Transverse colon (tissue), 3 donors: ENCODE results near the gene GNS.

ENCODE experiments used
- POLR2A ChIP-seq: fragments of 450-650 bp; IDR thresholded peaks from one replicate; pipeline ENCODE4 v1.6.1; 2016; ENCODE audit warnings: antibody characterized with exemption, mild to moderate bottlenecking, moderate library complexity
- TF ChIP-seq, protein P1 (sequence below), 5 experiments: fragments of 200-600 bp in 3 of 5; fragments of 450-650 bp in 2 of 5; sonication (generic) in 3 of 5; IDR thresholded peaks; 1 replicate in 2 of 5; 2 replicates in 3 of 5; pipeline ENCODE4 v1.5.1; 2016 to 2017; ENCODE audit warnings: antibody characterized with exemption in 5 of 5, inconsistent platforms in 3 of 5, mild to moderate bottlenecking in 2 of 5, moderate library complexity in 1 of 5

DNA sequence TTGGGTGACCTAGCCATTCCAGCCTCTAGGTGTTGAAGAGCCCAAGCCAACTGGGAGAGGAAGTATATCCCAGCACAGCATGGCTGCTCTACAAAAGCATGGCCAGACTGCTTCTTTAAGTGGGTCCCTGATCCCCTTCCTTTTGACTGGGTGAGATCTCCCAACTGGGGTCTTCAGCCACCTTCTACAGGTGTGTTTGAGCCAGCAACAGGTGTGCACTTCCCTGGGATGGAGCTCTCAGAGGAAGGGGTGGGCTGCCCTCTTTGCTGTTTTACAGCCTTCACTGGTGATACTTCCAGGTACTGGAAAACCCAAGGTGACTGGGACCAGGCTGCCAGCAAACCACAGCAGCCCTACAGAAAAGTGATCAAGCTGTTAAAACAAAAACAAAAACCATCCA lies 14.2 kb upstream of the GNS start:
- TF ChIP-seq, protein P1, sequence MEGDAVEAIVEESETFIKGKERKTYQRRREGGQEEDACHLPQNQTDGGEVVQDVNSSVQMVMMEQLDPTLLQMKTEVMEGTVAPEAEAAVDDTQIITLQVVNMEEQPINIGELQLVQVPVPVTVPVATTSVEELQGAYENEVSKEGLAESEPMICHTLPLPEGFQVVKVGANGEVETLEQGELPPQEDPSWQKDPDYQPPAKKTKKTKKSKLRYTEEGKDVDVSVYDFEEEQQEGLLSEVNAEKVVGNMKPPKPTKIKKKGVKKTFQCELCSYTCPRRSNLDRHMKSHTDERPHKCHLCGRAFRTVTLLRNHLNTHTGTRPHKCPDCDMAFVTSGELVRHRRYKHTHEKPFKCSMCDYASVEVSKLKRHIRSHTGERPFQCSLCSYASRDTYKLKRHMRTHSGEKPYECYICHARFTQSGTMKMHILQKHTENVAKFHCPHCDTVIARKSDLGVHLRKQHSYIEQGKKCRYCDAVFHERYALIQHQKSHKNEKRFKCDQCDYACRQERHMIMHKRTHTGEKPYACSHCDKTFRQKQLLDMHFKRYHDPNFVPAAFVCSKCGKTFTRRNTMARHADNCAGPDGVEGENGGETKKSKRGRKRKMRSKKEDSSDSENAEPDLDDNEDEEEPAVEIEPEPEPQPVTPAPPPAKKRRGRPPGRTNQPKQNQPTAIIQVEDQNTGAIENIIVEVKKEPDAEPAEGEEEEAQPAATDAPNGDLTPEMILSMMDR (IDR thresholded peaks at IDR 0.05) = no peak
- no peak for TF ChIP-seq POLR2A
